Stimulated activated naive CD8-positive, alpha-beta T cell treated with anti-CD3 and anti-CD28 coated beads, Interleukin-15, Interleukin-2, amounts not matched to agents 100 ng/mL and 50 ng/mL, for 24 hours (primary cell): ENCODE data around the gene NAA16.

Experiments
- H3K27ac Mint-ChIP-seq: one replicate; pipeline ENCODE4 v1.8.0; 2021; ENCODE audit warnings: mild to moderate bottlenecking, mixed read lengths
- H3K27me3 Mint-ChIP-seq: one replicate; pipeline ENCODE4 v1.8.0; 2021; ENCODE audit warnings: mixed read lengths
- H3K36me3 Mint-ChIP-seq: one replicate; pipeline ENCODE4 v1.8.0; 2021; ENCODE audit warnings: low read depth, mixed read lengths
- H3K4me1 Mint-ChIP-seq: one replicate; pipeline ENCODE4 v1.8.0; 2021; ENCODE audit warnings: low read depth, mixed read lengths
- H3K4me3 Mint-ChIP-seq: one replicate; pipeline ENCODE4 v1.8.0; 2021; ENCODE audit warnings: mild to moderate bottlenecking, mixed read lengths
- H3K9me3 Mint-ChIP-seq: one replicate; pipeline ENCODE4 v1.8.0; 2021; ENCODE audit warnings: mixed read lengths

The NAA16 gene

DNA sequence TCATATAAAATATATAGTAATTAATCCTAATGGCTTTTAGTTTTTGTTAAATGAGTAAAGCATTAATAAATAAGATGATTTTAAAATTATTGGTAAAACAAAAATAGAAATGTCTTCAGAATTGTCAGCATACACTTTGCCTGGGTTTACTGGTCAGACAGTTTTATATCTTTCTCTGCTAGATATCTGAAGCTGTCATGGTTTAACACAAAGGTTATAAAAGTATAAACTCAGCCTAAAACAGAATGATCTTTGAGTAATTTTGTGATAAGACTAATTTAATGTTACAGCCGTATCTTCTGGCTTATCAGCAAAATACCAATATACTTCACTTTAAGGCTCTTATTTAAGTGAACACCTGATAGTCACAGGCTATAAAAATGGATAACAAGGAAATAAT is 17.8 kb upstream of the NAA16 start:
- Mint-ChIP-seq H3K4me1 (no peaks in the 10 kb centered on the region), H3K4me3 (no peak overlapping the region), H3K36me3 (peaks cover 6% of the 10 kb centered on the region), H3K27me3 (no peaks in the 10 kb centered on the region), H3K27ac (no peak overlapping the region), H3K9me3 (peaks cover 4% of the 10 kb centered on the region)

DNA sequence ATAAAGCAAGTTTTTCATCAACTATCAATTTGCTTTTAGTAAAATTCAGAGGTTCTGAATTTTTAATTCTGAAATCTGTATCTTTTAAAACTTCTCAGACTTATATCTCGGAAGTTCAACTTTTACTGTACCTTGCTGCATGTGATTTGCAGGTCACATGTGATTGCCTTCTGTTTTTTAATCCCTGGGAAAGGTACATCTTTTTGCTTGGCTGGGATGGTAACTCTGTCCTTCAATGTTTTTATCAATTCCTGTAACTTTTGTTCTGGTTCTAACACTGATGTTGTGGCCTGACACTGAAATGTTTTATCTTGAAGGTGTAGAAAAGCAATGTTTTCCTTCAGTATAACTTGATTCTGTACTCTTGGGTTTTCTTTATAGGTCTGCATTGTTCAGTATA is 16.2 kb upstream of the NAA16 start:
- H3K4me3 Mint-ChIP-seq = no peak overlapping the region
- no peak overlapping the region for H3K27ac Mint-ChIP-seq
- H3K4me1 Mint-ChIP-seq = peaks cover 8% of the 10 kb centered on the region
- peaks cover 6% of the 10 kb centered on the region for H3K36me3 Mint-ChIP-seq
- no peaks in the 10 kb centered on the region for H3K9me3 Mint-ChIP-seq
- no peaks in the 10 kb centered on the region for H3K27me3 Mint-ChIP-seq

DNA sequence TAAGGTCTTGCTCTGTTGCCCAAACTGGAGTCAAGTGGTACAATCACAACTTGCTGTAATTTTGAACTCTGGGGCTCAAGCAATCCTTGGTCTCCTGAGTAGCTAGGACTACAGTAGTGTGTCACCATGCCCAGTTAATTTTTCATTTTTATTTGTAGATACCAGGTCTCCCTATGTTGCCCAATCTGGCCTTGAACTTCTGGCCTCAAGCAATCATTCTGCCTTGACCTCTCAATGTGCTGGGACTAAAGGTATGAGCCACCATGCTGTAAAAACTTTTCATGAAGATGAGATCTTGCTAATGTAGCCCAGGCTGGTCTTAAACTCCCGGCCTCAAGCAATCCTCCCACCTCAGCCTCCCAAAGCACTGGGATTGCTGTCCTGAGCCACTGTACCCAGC is 15.1 kb upstream of the NAA16 start:
- Mint-ChIP-seq H3K36me3 (peaks cover 6% of the 10 kb centered on the region), H3K27ac (no peak overlapping the region), H3K27me3 (no peaks in the 10 kb centered on the region), H3K9me3 (no peaks in the 10 kb centered on the region), H3K4me3 (no peak overlapping the region), H3K4me1 (peaks cover 9% of the 10 kb centered on the region)

DNA sequence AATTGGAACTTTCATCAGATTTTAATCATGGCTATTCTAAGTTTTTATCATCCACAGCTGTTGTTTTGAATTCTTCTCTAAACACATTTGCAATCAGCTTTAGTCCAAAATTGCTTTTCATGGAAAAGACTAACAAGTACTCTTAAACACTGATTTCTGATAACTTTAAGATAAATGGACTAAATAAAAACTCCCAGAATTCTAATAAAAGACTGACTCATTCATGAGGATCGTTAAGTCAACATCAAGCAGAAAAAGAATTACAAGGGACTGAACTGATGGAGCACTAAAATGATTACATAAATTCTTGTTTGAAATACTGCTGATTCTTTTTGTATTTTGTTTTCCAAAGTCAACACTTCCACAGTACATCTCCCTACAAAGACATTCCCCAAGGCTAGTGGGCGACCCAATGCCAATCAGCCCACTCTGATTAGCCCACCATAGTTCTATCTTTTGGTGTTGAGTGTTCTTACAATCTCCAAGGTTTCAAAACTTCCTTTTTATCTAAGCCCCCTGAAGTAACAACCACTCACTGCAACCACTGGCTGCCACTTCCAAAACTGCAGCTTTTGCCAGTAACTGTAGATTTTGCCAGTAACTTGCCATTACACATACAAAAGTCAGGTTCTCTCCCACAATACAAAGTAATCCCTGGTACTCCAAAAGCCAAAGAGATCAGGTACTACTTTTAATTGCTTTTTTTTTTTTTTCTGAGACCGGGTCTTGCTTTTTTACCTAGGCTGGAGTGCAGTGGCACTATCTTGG is 14.0 kb upstream of the NAA16 start:
- Mint-ChIP-seq H3K4me1 (peaks cover 9% of the 10 kb centered on the region), H3K36me3 (peaks cover 6% of the 10 kb centered on the region), H3K4me3 (no peak overlapping the region), H3K9me3 (no peaks in the 10 kb centered on the region), H3K27me3 (no peaks in the 10 kb centered on the region), H3K27ac (no peak overlapping the region)

DNA sequence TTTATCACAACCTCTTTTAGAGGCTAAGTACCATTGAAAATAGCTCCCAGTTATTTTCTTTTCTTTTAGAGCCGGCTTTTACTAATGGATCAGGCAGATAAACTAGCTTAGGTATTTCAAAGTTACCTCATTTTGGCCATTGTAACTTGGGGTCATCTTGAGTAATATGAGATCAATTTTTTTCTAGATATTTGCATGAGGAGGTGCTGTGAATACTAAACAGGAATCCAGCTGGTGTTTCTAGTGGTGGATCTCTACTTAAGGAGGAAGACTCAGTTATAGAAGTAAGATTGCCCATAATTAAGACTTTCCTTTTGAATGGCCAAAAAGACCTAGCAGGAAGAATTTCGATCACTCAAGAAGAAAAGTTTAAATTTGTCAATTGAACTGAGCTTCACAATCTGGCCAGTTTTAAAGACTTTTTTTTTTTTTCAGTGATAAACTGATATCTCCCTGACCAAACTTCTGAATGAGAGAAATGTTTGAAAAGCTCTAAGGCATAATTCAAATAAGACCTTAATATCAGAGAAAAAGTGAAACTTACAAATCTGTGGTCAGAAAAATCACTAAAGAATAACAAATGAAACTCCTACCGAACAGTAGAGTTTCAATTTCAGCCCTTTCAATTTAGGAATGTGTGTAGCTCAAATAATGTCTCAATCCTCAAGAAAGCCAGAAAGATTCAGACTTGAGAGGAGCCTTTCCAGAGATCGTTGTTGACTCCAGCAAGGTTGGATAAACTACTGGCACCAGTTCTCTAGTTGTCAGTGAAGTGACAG is 11.6 kb upstream of the NAA16 start:
- Mint-ChIP-seq H3K36me3 (peaks cover 6% of the 10 kb centered on the region), H3K27ac (no peak overlapping the region), H3K27me3 (no peaks in the 10 kb centered on the region), H3K4me1 (peaks cover 9% of the 10 kb centered on the region), H3K4me3 (no peak overlapping the region), H3K9me3 (no peaks in the 10 kb centered on the region)

DNA sequence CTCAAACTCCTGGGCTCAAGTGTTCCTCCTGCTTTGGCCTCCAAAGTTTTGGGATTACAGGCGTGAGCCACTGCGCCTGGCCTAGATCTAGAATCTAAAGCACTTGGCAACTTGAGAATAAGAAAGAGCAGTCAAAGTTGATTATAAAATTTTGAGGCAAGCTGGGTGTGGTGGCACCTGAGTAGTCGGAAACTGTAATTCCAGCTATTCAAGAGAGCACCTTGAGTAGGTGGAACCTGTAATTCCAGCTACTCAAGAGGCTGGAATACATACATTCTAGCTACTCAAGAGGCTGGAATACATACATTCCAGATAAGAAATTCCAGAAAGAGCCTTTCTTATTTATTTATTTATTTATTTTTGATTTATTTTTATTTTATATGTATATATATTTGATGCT is 8.3 kb upstream of the NAA16 start:
- no peaks in the 10 kb centered on the region for H3K9me3 Mint-ChIP-seq
- no peak overlapping the region for H3K27ac Mint-ChIP-seq
- peaks cover 9% of the 10 kb centered on the region for H3K4me1 Mint-ChIP-seq
- H3K27me3 Mint-ChIP-seq = no peaks in the 10 kb centered on the region
- H3K4me3 Mint-ChIP-seq = no peak overlapping the region
- H3K36me3 Mint-ChIP-seq = no peaks in the 10 kb centered on the region

DNA sequence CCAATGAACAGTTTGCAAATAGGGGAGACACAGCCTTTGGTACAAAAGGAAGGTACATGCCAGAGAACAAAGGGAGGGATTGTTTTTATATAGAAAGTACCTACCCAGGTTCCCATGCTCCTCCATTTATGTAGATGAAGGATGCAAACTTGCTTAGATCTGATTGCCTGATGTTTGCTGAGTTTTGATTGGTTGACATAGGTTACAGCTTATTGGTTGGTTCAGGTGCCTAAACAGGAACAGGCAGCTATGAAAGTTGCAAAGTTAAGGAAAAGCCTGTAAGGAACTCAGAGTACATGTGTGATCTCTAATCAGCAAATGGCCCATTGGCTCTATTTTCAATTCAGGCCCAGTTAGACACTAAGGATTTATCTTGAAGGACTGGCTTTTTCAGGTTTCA is 6.5 kb upstream of the NAA16 start:
- H3K27ac Mint-ChIP-seq = no peak overlapping the region
- H3K9me3 Mint-ChIP-seq = no peaks in the 10 kb centered on the region
- H3K4me1 Mint-ChIP-seq = peaks cover 5% of the 10 kb centered on the region
- H3K4me3 Mint-ChIP-seq = no peak overlapping the region
- no peaks in the 10 kb centered on the region for H3K36me3 Mint-ChIP-seq
- H3K27me3 Mint-ChIP-seq = no peaks in the 10 kb centered on the region

DNA sequence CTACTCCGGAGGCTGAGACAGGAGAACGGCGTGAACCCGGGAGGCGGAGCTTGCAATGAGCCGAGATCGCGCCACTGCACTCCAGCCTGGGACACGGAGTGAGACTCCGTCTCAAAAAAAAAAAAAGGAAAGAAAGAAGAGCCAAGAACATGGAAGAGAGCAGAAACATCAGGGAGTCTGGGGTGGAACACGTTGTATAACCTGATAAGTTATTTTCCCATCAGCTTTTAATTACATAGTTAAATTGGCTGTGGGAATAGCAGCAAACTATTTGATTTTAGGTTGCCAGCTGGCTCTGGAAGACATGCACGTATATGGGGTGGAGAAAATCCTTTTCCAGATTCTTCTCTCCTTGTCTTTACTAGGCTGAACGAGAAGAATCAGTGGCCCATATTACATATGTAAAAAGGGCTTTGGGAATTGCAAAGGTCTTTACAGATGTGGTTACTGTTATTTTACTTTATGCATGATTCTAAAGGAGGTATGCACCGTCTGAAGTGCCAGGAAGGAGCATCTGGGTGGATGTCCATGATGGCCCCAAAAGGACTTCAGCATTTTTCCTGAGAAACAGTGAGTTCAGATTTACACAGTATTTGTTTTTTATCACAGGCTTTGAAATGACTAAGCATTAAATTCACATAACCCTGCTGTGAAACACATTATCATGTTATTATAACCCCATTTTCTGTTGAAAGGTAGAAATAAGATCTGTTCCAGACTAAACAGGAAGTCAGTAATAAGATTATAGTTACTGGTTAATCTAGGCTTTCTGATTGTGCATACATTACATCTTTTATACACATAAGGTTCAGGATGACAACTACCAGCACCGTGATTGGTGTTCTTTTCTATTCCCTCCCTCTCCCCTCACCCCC is 4.6 kb upstream of the NAA16 start:
- H3K9me3 Mint-ChIP-seq = no peaks in the 10 kb centered on the region
- H3K4me3 Mint-ChIP-seq = no peak overlapping the region
- H3K27me3 Mint-ChIP-seq = no peaks in the 10 kb centered on the region
- H3K36me3 Mint-ChIP-seq = no peaks in the 10 kb centered on the region
- H3K27ac Mint-ChIP-seq = no peak overlapping the region
- H3K4me1 Mint-ChIP-seq = peaks cover 11% of the 10 kb centered on the region

DNA sequence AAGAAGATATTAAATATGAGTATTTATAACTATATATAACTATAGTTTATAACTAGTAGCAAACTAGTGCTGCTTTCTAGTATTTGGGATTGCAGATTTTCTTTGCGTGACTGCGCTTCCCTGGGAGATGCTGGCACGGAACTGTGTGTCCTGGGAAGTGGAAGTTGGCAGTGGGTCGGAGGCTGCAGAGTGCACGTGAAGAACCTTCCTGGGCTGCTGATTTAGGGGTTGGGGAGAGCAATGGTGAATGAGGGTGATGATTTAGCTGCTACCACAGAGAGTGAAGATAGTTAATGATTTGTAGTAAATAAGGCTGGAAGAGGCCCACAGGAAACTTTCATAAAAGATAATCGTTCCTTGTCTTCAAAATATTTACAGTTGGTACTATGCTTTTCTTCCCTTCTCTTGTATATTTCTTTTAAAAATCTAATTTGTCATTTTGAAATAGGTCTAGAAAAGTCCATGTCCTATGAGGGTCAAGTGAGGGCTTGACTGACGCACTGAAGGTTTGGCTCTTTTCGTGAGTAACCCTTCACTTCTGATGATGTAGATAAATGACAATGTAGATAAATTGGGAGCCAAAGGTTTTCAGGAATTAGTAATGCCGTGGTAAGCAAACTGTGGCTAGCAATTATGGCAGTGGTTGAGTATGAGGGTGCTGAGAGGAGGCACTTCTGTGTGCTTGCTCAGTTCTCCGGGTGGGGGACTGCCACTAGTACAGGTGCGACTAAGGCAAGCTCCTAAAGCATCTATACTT is 3.0 kb upstream of the NAA16 start:
- no peak overlapping the region for H3K27ac Mint-ChIP-seq
- H3K36me3 Mint-ChIP-seq = no peaks in the 10 kb centered on the region
- no peak overlapping the region for H3K4me3 Mint-ChIP-seq
- H3K4me1 Mint-ChIP-seq = peaks cover 18% of the 10 kb centered on the region
- no peaks in the 10 kb centered on the region for H3K9me3 Mint-ChIP-seq
- H3K27me3 Mint-ChIP-seq = no peaks in the 10 kb centered on the region

DNA sequence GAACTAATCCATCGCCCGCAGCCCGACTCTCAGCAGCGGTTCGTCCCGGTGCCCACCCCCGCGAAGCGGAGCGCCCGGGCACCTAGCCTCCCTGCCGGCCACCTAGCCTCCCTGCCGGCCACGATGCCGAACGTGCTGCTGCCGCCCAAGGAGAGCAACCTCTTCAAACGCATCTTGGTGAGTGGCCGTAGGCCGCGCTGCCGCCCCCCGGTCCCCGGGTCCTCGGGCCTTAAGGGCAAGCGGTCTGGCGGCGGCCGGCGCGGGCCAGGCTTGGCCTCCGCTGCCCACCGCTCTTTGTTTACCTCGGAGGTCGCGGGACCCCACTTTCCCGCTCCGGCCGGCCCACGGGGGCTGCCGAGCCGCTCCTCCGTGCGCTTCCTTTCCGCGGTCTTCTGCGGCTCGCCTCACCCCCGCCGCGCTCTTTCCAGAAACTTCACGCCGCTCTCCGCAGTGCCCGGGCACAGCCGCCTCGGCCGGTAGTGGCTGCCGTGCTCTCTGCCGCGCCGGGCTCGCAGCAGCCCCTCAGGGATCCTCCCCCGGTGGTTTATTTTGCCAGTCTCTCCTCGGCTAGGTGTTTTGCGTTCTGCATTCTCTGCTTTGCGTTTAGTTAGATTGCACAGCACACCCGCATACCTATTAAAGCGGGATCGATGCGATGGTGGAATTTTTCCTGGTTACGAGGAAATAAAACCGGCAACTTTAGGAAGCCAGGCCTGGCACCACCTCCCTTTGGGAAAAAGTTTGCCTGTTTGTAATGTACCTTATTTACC is 524 bp downstream of the NAA16 start:
- peaks cover 50% of the 10 kb centered on the region for H3K4me1 Mint-ChIP-seq
- peak overlapping the region; percentile 96 for H3K4me3 Mint-ChIP-seq
- H3K27me3 Mint-ChIP-seq = no peaks in the 10 kb centered on the region

DNA sequence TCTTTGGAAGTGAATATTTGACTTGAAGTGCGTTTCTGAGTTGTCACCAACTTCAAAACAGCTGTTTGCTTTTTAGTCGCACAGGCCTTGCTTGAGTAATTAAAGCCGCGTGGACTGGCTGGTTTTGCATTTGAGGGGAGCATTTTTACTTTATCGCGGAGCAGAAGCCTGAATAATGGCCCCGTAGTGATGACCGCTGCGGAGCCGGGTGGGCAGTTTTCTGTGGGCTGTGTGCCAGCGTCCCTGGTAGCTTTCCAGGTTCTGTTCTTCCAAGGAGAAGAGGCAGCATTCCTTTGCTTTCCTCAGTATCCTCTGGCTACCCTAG is 1.1 kb downstream of the NAA16 start:
- Mint-ChIP-seq H3K36me3 (peaks cover 9% of the 10 kb centered on the region), H3K4me3 (peak overlapping the region; percentile 96), H3K4me1 (peaks cover 56% of the 10 kb centered on the region), H3K27me3 (no peaks in the 10 kb centered on the region), H3K9me3 (no peaks in the 10 kb centered on the region), H3K27ac (peak overlapping the region; percentile 92)

More for the DNA sequence above, 524 bp downstream of the NAA16 start:
- Mint-ChIP-seq H3K36me3 (peaks cover 4% of the 10 kb centered on the region), H3K9me3 (no peaks in the 10 kb centered on the region), H3K27ac (peak overlapping the region; percentile 92)

DNA sequence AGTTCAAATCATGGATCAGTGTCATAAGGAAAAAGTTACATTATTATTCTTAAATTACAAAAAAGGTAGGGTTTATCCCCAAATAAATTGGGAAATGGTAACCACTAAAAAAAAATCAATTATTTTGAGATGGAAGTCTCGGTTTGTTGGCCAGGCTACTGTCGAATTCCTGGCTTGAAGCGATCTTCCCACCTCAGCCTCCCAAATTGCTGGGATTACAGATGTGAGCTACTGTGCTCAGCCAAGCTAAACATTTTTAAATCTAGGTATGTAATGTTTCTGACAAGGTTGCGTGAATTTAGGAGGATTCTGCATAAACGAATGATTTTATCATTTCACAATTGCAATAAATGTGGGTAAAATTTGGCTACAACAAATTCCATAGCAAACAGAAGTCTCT is 2.0 kb downstream of the NAA16 start:
- no peaks in the 10 kb centered on the region for H3K27me3 Mint-ChIP-seq
- peak overlapping the region; percentile 96 for H3K4me3 Mint-ChIP-seq
- H3K27ac Mint-ChIP-seq = peak overlapping the region; percentile 75
- peaks cover 66% of the 10 kb centered on the region for H3K4me1 Mint-ChIP-seq
- no peaks in the 10 kb centered on the region for H3K9me3 Mint-ChIP-seq
- H3K36me3 Mint-ChIP-seq = peaks cover 19% of the 10 kb centered on the region

DNA sequence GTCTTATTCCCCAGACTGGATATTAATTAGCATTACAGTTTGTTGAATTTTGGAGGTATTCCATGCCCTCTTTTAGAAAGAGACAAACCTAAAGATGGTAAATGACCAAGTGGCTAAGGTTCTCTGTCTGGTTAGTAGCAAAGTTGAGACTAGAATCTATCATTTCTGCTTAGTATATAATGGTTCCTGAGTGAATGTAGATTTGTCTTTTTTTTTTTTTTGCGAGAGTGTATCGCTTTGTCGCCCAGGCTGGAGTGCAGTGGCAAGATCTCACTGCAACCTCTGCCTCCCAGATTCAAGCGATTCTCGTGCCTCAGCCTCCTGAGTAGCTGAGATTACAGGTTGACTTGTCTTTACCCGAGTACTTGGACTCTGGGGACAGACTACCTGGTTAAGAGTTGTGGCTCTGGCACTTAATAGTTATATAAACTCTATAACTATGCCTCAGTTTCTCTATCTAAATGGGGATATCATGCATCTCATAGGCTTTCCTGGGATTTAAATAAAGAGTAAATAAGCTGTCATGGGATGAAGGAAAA is 2.7 kb downstream of the NAA16 start:
- Mint-ChIP-seq H3K36me3 (peaks cover 24% of the 10 kb centered on the region), H3K4me3 (peak overlapping the region; percentile 96), H3K27ac (peak overlapping the region; percentile 82), H3K4me1 (peaks cover 71% of the 10 kb centered on the region), H3K27me3 (no peaks in the 10 kb centered on the region), H3K9me3 (no peaks in the 10 kb centered on the region)
